ENCODE results near the gene AIFM1.

DNA sequence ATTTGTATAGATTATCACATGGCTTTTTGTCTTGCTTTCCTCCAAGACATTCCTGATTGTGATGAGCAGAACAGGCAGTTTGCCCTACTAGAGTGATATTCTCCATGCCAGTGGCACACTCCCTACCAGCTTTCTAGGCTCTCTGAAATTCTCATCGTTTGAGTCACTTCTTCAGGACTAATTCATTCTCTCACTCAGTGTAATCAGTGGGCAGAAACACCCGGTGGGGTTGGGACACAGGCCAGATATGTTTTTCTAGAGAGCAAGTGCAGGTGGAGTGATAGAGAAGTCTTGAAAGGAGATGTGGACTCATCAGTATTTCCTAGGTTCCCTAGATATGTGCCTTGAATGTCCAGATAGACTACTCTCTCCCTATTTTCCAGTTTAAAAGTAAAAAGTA lies 19.2 kb upstream of the AIFM1 start:
- TF ChIP-seq CTCF (IDR thresholded peaks at IDR 0.05; ENCODE audit: low read depth, low read length) (no peak), POLR2A (IDR thresholded peaks at IDR 0.05; ENCODE audit: extremely low read depth, insufficient read length) (no peak), MAX (IDR thresholded peaks at IDR 0.05; ENCODE audit: low read depth, low read length) (no peak), MYC (IDR thresholded peaks at IDR 0.05; ENCODE audit: low read depth, low read length) (no peak)
